Duodenal mucosa (tissue), 2 donors: ENCODE data around the gene HMGN5.

ENCODE experiments used
- H3K27ac ChIP-seq: one replicate; pipeline ENCODE4 v1.7.0; 2013; ENCODE audit warnings: low read depth, low read length
- H3K27me3 ChIP-seq, 2 donors: one replicate each; pipeline ENCODE4 v1.7.0; 2013; ENCODE audit warnings: low read length in 2 of 2, control low read depth in 1 of 2; ENCODE audit not compliant: insufficient read depth in 2 of 2, control insufficient read depth in 1 of 2
- H3K36me3 ChIP-seq, 2 donors: one replicate each; pipeline ENCODE4 v1.7.0; 2013; ENCODE audit warnings: low read length in 2 of 2, control low read depth in 1 of 2; ENCODE audit not compliant: insufficient read depth in 2 of 2, control insufficient read depth in 1 of 2
- H3K4me1 ChIP-seq, 2 donors: one replicate each; pipeline ENCODE4 v1.7.0; 2013; ENCODE audit warnings: low read length in 2 of 2, control low read depth in 1 of 2; ENCODE audit not compliant: insufficient read depth in 2 of 2, control insufficient read depth in 1 of 2
- H3K4me3 ChIP-seq, 2 donors: one replicate each; pipeline ENCODE4 v1.7.0; 2013; ENCODE audit warnings: low read length in 2 of 2, low read depth in 1 of 2
- H3K9ac ChIP-seq, 2 donors: one replicate each; pipeline ENCODE4 v1.7.0; 2013; ENCODE audit warnings: low read length in 2 of 2, low read depth in 1 of 2
- H3K9me3 ChIP-seq, 2 donors: one replicate each; pipeline ENCODE4 v1.7.0; 2013; ENCODE audit warnings: low read length in 2 of 2, control low read depth in 1 of 2; ENCODE audit not compliant: control insufficient read depth in 1 of 2

HMGN5 gene

DNA sequence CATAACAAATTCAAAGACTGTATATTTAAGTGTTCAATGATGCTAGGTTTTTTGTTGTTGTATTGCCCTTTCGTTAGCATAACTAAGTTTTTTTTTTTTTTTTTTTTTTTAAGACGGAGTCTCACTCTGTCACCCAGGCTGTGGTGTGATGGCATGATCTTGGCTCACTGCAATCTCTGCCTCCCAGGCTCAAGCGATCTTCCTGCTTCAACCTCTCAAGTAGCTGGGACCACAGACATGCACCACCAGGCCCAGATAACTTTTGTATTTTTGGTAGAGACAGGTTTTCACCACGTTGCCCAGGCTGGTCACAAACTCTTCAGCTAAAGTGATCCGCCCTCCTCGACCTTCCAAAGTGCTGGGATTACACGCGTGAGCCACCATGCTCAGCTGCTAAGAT, 7.2 kb upstream of the HMGN5 start:
- Histone ChIP-seq H3K9me3 (no peaks in the 10 kb centered on the region), H3K27me3 (no peaks in the 10 kb centered on the region), H3K27ac (no peak overlapping the region), H3K9ac (no peak overlapping the region), H3K4me3 (no peak overlapping the region), H3K4me1 (no peaks in the 10 kb centered on the region), H3K36me3 (no peaks in the 10 kb centered on the region)

DNA sequence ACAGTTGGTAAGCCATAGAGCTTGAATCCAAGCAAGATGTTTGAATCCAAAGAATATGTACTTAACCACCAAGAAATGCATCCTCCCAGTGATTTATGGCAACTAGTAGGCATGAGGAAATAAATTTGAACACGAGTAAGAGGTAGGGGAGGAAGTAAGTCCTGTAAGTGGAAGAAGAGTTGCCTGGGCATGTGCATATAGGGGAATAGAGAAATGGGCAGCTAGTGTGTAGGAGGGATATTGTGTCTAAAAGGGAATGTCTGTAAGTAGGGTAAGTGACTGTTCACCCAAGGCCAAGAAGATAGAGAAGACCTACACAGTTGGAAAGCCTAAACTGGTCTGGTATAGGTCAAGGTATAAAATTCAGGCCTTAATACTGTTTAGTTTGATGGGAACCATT, 4.8 kb upstream of the HMGN5 start:
- Histone ChIP-seq H3K36me3 (no peaks in the 10 kb centered on the region), H3K4me1 (no peaks in the 10 kb centered on the region), H3K9me3 (no peaks in the 10 kb centered on the region), H3K9ac (no peak overlapping the region), H3K27me3 (no peaks in the 10 kb centered on the region), H3K4me3 (no peak overlapping the region), H3K27ac (no peak overlapping the region)

DNA sequence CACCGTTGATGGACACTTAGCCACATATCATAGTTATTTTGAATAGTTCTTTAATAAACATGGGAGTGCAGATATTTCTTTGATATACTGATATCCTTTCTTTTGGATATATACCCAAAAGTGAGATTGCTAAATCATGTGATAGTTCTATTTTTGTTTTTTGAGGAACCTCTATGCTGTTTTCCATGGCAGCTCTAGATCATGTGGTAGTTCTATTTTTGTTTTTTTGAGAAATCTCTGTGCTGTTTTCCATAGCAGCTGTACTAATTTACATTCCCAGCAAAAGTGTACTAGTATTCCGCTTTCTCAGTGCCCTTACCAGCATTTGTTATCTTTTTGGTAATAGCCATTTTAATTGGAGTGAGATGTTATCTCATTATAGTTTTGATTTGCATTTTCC, 3.8 kb upstream of the HMGN5 start:
- Histone ChIP-seq H3K4me3 (no peak overlapping the region), H3K4me1 (no peaks in the 10 kb centered on the region), H3K9ac (no peak overlapping the region), H3K27me3 (no peaks in the 10 kb centered on the region), H3K27ac (no peak overlapping the region), H3K9me3 (no peaks in the 10 kb centered on the region), H3K36me3 (no peaks in the 10 kb centered on the region)

DNA sequence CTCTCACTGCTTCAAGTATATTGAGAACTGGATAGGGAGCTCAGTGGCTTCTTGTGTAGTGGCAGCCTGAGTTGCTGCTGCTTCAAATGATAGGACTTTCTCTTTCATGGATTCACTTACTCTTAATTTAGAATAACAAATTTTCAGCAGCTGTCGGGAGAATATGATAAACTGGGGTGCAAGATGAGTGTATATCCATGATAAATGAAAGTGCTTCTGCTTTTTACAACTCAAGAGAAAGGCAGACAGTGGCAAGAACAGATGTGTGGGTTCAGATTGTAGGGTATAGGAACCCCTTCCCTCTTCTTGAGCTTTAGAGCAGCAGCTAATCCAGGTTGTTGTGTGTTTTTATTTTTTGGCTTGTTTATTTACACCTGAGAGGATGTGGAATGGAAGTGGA, 1.2 kb upstream of the HMGN5 start:
- Histone ChIP-seq H3K9ac (peak overlapping the region; percentile 86 to 91), H3K4me1 (no peaks in the 10 kb centered on the region), H3K27me3 (no peaks in the 10 kb centered on the region), H3K4me3 (peak overlapping the region; percentile 91 to 95), H3K9me3 (no peaks in the 10 kb centered on the region), H3K27ac (no peak overlapping the region), H3K36me3 (no peaks in the 10 kb centered on the region)

DNA sequence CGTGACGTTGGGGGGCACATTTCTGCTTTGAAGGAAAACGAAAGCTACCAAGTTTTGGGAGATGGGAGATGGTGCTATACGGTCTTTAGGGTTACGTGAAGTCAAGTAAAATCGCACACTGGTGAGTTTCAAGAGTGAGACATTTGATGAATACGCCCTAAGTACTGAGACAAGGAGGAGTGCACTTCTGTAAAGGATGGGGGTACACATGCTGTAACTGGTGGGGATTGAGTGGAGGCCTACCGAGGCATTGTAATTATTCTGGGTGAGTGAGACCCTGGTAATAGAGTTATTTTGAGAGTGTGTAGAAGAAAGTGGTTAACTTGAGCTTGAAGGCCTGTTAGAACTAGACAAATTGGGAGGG, 725 bp upstream of the HMGN5 start:
- Histone ChIP-seq H3K9ac (peak overlapping the region; percentile 86 to 91), H3K27me3 (no peaks in the 10 kb centered on the region), H3K36me3 (no peaks in the 10 kb centered on the region), H3K9me3 (no peaks in the 10 kb centered on the region), H3K4me1 (no peaks in the 10 kb centered on the region), H3K27ac (peak overlapping the region; percentile 62), H3K4me3 (peak overlapping the region; percentile 91 to 95)

DNA sequence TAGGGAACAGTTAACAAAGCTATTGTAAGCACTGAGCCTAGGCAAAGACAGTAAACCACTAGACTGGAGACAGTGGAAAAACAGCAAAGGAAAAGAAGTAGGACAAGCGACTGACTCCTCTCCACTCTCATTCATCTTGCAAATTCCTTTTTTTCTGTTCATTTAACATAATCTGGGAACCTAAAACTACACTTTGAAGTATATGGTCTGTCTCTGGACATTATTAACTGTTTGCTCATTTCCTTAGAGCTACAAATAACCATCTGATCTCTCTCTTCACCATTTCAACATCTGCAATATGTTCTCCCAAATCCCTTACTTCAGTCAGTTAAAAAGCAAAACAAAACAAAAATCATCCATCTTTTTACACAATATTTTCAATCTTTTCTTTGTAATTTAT, 642 bp downstream of the HMGN5 start:
- no peaks in the 10 kb centered on the region for H3K36me3 ChIP-seq
- peak overlapping the region; percentile 91 to 95 for H3K4me3 ChIP-seq
- H3K4me1 ChIP-seq: no peaks in the 10 kb centered on the region
- peak overlapping the region; percentile 86 to 91 for H3K9ac ChIP-seq
- peak overlapping the region; percentile 20 for H3K27ac ChIP-seq
- no peaks in the 10 kb centered on the region for H3K9me3 ChIP-seq
- no peaks in the 10 kb centered on the region for H3K27me3 ChIP-seq

DNA sequence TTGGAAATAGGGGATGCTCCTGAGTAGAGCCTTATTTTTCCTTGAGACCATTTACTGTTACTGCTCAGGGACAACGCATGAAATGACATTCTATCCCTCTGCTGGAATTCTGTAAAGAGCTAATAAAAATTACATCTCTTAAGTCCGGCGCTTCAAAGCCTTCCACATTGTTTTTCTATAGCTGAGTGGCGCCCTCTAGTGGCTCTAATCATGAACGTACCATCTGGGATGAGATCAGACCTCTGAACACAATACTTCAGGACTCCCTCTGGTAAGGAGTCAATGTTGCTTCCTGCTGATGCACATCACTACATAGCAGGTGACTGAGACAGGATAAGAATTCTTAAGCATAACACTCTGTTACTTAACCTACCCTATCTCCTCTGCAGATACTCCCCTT, 6.0 kb downstream of the HMGN5 start:
- Histone ChIP-seq H3K27me3 (no peaks in the 10 kb centered on the region), H3K27ac (no peak overlapping the region), H3K9ac (no peak overlapping the region), H3K36me3 (no peaks in the 10 kb centered on the region), H3K9me3 (no peaks in the 10 kb centered on the region), H3K4me1 (no peaks in the 10 kb centered on the region), H3K4me3 (no peak overlapping the region)

DNA sequence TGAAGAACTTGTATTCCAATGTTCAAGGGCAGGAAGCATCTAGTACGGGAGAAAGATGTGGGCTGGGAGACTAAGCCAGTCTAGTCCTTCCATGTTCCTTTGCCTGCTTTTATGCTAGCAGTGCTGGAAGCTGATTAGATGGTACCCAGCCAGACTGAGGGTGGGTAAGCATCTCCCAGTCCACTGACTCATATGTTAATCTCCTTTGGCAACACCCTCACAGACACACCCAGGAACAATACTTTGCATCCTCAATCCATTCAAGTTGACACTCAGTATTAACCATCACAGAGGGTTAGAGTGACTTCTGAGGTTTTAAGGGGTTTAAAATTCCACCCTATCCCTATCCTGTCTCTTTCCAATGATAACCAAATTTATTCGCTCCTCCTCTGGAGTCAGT, 6.5 kb downstream of the HMGN5 start:
- Histone ChIP-seq H3K36me3 (no peaks in the 10 kb centered on the region), H3K4me3 (no peak overlapping the region), H3K4me1 (no peaks in the 10 kb centered on the region), H3K27ac (no peak overlapping the region), H3K9ac (no peak overlapping the region), H3K27me3 (no peaks in the 10 kb centered on the region), H3K9me3 (no peaks in the 10 kb centered on the region)

DNA sequence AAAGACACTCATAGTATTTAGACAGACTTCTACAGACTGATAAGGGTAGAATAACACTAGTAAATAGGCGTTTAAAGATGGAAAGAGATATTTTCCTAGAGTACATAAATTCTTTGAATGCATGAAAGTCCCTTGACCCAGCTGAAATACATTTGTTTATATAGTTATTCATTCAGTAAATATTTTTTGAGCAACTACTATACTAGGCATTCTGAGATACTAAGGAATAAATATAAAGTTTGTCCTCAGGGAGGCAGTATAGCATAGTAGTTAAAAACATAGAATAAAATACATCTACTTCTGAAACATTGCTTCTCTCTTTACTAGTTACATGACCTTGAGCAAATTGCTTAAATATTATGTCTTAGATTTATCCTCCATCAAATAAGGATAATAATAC, 27.4 kb downstream of the HMGN5 start:
- H3K9ac ChIP-seq: no peak overlapping the region
- H3K27me3 ChIP-seq: no peaks in the 10 kb centered on the region
- no peak overlapping the region for H3K4me3 ChIP-seq
- H3K9me3 ChIP-seq: no peaks in the 10 kb centered on the region
- H3K36me3 ChIP-seq: no peaks in the 10 kb centered on the region
- no peaks in the 10 kb centered on the region for H3K4me1 ChIP-seq
- no peak overlapping the region for H3K27ac ChIP-seq

DNA sequence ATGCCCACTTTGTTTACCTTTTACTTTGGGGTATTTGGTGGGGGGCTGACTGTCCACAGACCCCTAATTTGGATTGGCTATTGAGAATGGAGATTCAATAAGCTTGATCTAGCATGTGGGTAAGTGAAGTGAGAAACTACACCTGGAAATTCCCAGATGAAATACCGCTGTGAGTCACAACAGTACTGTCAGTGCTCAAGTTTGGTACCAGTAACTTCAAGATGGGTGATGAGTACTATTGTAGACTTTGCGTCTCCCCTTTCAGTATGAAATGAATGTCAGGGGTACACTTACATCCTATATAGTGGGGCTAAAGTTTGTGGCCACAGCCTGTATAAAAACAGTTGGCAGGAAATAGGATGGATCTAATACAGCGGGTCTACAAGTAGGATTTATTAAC, 33.3 kb downstream of the HMGN5 start:
- no peaks in the 10 kb centered on the region for H3K36me3 ChIP-seq
- H3K4me3 ChIP-seq: no peak overlapping the region
- H3K9me3 ChIP-seq: no peaks in the 10 kb centered on the region
- H3K9ac ChIP-seq: no peak overlapping the region
- no peak overlapping the region for H3K27ac ChIP-seq
- H3K4me1 ChIP-seq: no peaks in the 10 kb centered on the region
- H3K27me3 ChIP-seq: no peaks in the 10 kb centered on the region
